Ammon's horn (tissue), 1 donor: ENCODE measurements around the gene GIMAP8.

ENCODE experiments used
- DNase-seq: peaks from one replicate; pipeline ENCODE4 v3.0.0-alpha.2; 2016; ENCODE audit warnings: low spot score

Gene GIMAP8

DNA sequence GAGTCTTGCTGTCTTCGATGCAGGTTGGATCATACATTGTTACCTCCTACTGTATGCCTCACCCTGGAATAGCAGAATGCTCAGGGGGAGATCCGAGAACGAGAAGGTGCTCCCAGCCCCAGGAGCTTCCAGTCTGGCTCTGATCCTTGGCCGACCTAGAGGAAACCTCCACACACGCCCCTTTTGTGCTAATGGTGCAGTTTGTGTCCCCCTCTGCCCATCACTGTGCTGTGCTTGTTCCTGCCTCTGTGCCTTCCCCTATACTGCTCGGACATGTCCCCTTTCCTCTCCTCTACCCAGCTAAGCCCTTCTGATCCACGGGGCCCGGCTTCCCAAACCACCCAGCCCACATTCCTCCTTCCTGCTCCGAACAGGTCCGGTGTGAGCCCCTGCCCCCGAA is 38.8 kb upstream of the GIMAP8 start:
- DNase-seq: no peak

DNA sequence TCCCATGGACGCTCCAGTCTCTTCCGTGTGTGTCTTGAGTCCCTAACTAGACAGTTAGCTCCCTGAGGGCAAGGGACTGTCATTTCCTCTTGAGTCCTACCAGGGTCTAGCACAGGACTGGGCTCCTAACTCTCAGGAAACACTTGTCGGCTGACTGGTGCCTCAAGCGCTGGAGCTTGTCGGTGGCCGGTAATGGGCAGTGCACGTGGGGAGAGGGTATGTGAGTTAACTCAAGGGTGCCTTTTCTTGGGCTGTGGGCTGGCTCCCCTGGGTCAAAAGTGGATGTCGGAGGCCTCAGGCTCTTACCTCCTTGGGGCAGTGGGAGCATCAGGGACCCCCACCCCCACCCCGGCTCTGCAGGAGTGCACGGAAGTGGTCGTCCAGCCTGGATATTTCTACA is 38.4 kb upstream of the GIMAP8 start:
- no peak for DNase-seq

DNA sequence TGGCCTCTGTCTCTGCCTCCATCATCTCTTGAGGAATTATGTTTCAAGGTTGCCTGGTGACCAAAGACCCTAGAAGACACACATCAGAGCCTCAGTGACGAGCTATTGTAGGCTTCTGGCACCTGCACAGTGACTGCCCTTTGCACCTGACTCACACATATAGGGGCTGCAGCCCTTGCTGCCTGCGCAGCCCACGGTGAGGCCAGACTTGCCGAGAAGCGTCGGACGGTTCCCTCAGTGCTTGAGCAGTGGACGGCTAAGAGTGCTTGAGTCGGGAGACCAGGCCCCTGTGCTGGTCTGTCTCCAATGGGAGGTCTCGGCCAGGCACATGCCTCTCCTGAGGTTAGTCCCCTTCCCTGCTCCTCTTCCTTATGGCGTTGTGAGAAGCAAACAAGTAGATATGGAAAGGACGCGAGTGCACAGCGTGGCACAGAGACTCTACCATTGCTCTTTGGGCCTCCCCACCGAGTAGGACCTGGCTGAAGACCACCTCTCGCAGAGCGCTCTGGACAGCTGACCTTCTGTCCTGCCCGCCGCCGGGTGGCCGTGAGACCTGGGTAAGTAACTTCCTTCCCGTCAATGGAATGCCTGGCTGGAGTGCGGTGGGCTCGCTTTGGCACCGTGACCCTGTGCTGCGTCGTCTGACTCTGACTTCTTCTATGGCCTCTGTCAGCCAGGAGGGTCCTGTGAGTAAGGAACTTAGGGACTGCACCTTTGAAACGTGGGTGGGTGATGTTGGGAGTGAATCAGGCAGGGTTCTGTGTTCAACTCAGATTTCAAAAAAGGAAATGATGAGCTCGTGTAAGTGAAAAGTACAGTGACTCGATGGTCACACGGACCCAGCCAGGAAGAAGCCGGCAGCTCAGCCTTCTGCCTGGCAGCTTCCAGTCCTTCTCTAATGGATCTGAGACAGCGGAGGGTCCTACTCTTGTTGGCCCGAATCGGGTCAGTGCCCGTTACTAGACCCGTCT is 37.6 kb upstream of the GIMAP8 start:
- no peak for DNase-seq

DNA sequence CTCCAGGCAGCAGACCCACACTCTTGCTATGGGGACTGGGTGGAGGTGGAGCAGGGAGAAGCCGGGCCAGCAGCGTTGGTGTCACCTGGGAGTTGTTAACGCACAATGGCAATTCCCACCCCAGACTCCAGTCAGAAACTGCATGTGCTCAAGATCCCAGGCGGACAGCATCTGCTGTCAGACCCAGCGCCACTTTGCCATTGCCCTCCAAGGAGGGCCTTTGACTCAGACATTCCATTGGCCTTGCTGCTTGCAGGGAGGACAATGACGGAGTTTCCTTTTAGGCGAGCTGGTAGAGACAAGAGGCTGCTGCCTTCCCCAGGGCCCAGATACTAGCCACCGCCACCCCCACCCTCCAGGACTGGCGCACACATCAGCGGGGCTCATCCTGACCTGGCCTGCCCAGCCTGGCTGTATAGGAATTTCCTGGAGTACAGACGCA is 36.8 kb upstream of the GIMAP8 start:
- no peak for DNase-seq

DNA sequence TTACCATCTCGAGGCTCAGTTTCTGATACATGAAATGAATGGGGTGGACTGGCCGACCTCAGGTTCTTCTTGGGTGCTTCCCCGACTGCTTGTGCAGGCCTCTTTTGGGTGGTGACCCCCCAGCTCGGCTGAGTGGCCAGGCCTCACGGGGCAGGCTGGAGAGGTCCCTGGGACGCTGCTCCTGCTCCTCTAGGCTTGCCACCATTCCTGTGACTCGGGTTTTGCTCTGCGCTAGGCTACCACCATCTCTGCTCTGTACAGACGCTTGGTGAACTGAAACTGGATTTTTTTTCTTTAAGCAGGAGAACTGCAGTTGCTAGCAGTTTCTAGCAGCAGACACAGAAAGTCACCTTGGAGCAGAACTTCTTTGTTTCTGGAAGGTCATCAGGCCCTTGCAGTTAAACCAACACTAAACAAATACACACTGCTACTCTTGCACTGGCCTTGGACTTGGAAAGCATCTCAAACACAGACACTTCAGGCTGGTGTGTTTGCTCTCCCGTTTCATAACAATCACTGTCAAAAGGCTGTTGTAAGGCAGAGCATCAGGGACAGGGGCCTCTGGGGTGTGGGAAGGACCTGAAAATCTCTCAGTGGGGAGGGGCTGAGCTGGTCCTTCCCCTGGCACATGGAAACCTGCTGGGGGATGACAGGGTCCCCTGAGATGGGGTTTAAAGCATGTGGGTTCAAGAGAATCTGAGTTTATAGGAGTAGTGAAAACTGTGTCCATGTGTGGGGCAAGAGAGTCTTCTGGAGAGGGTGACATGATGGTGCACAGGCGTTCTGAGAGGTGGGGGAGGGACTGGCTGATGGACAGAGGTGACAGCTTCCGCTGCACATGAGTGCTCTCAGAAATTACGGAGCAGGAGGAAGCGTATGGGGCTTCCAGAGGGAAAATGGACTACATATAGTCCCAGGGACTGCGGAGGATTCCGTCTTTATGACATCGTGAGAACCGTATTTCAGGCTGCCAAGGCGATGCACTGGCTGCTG is 35.0 kb upstream of the GIMAP8 start:
- no peak for DNase-seq

DNA sequence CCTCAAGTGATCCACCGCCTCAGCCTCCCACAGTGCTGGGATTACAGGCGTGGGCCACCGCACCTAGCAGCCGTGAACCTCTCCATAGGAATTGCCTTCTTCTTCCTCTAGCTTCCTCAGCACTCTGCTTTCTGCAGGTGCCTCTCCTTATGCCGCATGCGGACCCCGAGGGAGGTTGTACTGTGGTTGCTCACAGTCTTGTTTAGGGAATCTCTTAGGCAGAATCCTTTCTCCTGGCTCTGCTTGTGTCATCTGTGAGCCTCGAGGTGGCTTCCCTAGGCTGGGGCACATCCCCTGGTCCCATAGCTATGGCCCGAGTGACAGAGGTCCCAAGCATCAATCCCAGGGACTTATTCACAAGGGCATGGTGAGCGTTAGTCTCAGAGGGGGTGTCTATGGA is 33.2 kb upstream of the GIMAP8 start:
- DNase-seq: no peak

DNA sequence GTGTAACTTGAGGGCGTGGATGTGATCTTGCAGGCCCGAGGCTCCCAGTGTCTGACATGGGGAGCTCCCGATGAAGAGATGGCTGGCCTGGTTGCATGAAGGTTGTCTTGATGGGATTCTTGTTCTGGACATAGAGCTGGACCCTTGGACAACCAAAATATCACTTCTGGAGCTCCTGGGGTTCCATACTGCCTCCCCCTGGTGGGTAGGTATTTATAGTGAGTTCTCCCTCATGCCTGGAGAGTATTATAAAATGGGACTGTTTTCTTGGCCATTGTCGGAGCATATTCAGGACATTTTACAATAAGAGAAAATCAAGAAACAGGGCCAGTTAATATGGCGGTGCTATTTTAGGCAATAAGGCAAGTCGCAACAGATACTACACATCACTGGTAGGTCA is 32.6 kb upstream of the GIMAP8 start:
- DNase-seq: no peak

DNA sequence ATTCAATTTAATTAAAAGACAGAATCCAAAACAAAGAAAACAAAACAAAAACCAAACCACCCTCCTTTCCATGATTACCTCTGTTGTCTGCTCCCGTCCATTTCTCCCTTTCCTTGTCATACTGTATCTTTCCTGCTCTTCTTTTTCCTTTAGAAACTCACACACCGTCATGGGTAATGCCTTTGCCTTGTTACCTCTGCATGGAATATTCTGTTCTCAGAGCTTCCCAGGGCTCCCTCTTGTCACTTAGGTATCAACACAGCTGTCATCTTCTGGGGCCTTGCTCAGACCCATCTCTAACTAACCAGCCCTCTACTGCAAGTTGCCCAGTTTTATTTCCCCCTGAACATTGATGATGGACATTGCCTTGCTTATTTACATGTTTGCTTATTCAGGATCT is 30.2 kb upstream of the GIMAP8 start:
- DNase-seq: no peak

DNA sequence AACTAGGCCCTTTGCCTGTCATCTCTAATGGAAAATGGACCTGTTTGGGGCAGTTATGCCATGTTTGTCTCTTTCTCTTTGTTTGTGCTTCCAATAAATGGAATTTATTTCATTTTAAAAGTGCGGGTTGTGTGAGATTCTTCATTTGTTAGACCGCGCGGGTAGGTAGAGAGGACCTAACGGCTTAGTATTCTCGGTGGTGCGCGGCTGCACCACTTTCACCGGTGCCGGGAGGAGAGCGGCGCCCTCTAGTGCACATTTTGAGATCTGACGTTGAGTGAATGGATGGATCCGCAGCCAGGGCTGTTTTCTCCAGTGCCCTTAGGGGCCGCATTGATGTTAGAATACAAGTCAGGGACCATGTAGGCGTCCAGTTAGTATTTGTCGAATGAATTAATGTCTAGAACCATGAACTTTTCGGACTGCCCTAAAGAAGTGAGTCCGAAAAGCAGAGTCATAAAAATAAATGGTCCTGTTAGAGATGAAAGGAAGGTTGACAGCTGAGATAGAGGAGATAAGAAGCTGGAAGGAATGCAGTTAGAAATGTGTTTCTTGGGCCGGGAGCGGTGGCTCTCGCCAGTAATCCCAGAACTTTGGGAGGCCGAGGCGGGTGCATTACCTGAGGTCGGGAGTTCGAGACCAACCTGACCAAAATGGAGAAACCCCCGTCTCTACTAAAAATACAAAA is 29.3 kb upstream of the GIMAP8 start:
- peak; percentile 86 for DNase-seq

DNA sequence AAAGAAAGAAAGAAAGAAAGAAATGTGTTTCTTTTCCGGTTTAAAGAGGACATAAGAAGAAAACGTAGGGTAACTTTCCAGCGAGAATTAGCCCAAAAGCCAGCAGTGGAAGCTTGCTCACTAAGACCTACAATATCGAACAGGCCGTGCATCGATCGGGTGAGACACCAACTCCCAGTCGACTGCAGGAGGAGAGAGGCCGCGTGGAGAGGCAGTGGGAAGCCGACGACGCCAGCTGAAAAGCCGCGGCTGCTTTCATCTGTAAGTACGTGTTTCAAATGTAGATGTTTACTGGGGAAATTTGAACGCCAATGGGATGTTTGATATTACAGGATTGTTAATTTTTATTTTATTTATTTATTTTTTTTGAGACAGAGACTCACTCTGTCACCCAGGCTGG is 28.6 kb upstream of the GIMAP8 start:
- DNase-seq: no peak

DNA sequence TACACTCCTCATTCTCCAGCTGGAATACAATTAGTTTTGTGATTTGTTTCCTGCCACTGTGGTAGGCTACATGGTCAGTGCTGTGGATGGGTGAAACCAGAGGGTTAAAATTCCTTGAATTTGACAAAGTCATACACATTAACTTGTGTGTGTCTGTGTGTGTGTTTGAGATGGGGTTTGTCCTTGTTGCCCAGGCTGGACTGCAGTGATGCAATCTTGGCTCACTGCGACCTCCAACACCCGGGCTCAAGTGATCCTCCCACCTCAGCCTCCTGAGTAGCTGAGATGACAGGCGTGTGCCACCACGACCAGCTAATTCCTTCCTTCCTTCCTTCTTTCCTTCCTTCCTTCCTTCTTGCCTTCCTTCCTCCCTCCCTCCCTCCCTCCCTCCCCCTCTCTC is 24.8 kb upstream of the GIMAP8 start:
- DNase-seq: no peak

DNA sequence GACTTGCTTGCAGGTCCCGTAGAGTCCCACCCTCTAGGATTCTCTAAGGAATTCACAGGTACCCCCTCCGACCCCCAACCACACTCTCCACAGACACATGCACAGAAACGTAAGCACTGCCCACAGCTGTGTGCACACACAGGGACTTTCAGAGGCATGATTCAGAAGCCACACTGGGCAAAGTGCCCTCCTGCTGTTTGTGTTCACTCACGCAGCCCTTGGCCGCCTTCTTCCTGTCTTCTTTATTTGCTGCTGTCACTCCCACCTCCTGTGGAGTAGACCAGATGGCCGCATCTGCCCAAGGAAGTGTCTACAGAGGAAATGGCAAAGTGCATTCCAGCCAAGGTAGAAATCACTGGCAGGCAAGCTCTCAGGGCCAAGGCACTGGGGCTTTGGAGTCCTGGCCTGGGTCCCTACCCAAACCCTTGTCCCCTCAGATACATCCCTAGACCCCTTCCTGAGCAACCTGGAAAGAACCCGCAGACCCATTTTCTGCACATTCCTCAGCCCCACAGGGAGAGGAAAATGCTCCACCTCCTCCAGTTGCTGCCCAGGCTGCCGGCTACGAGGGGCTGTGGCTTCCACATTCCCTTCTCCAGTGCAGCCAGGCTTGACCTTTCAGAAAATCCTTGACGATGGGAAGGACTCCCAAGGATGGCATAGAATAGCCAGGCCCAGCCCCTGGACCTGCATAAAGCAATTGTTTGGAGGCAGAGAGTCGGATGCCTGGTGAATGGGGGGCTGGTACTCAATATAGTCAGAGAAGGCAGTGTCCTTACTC is 21.6 kb upstream of the GIMAP8 start:
- peak; percentile 60 for DNase-seq

DNA sequence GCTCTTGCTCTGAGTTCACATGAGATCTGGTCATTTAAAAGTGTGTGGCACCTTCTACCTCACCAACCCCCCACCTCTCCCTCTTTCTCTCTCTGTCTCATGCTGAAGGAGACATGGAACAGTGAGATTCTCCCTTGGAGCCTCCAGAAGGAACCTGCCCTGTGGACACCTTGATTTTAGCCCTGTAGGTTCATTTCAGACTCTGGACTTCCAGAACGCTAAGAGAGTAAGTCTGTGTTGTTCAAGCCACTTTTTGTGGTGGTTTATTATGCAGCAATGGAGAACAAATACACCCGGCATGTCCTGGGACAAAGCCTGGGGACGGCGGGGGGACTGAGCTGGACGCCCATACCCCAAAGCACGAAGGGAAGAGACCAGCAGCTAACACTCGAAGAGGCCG is 20.7 kb upstream of the GIMAP8 start:
- no peak for DNase-seq

DNA sequence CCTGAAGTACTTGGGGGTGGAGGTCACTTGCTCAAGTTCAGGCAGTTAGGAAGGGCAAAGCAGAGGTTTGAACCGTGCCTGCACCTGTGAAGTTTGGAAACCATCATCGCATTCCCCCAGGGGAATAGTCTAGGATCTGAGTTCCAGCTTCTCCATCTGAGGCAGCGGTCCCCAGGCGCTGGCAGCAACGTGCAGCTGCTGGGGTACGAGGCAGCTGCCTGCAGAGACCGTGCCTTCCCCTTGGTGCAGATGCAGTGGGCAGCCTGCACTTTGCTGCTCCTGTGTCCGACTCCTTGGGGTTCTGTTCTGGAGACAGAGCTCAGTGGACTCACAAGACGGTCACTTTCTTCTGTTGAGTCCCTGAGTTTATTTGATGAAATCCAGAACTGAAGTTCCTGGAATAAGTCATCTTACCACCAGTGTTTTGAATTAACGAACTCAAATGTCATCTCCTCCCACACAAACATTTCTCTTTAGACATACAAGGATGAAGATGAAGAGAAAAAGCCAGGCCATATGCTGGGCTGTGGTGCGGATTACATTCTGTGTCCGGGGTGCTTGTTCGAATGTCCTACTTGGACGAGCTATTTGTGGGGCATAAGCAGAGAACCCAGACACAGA is 19.9 kb upstream of the GIMAP8 start:
- DNase-seq: no peak

DNA sequence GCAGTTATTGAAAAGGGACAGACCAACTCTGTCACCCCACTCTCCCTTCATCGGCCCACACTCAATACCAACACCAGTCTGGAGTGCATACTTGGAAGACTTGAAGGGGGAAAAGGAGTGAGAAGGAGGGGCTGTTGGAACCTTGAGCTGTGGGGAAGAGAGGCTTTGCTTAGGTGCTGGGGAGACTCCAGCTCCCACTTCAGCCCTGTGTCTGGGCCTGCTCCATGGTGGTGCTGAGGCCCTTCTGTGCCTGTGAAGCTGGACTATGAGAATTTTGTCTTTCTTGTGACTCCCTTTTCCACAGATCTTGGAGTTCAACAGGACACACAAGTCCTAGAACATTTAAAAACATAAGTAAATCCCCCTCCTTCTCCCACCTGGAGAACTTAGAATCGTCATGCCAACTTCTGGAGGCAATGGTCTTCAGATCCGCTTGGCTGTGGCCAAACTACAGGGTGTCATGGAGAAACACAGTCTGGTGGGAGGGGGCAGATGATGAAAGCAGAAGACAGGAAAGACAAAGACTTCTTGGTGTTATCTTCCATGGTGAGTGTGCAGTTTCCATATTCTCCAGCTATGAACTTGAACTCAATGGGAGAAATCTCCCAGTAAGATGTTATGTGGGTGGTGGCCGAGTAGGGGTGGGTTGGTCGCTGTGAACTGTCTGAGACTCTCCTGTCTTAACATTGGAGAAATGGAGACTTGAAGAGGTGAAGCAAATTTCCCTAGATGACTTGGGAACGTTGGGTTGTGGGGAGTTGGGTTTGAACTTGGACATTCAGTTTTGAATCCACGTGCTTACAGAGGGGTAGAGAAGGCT is 18.4 kb upstream of the GIMAP8 start:
- DNase-seq: no peak

DNA sequence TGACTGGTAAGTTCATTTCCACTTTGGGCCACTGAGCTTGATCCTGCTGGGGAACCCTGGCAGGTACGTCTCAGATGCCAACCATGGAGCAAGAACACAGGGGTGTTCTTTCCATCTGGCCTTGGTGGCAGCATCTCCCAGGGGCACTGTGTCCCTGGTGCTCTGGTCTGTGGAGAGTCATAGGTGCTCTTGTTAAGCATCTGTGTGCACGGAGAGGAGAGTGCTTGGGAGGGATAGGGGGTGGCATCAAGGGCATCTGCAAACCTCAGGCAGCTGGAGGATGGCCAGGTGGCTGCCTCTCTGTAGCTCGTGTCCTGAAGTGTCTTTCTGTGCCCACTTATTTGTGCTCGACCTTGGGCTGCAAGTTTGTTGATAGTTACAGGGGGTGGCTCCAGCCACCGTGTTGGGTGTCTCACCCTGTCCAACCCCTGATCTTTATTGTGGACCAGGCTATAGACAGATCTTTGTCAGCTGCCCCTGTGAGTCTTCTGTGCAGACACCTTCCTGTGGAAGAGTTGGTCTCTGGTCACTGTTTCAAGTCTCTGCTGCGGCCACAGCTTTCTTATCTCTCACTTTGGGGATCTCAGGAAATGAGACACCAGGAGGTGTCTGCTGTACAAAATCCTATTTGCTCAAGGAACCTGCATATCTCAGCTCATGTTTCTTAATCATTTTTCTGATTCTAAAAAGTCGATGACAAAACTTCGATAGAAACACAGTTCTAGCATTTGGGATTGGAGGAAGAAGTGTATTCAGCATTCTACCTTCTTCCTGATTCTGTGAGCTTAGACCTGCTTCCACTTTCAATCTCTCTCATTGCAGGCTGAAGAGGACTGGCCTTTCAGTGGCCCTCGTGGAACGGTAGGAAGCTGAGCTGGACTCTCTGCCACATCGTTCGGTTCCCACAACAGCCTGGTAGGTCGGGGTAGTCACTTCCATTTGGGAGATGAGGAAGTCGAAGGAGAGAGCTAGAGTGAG is 17.2 kb upstream of the GIMAP8 start:
- peak; percentile 60 for DNase-seq

DNA sequence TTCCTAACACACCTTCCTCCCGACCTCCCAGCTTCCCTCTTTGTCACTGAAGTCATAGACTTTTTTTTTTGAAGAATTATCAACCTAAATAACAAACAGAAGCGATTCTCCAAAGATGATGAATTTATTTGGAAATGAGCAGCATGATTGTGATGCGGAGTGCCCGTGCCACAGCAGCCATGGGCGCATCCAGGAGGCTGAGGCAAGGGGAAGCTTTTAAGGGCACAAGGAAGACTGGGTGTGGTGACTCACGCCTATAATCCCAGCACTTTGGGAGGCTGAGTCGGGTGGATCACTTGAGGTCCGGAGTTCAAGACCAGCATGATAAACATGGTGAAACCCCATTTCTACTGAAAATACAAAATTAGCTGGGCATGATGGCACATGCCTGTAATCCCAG is 16.2 kb upstream of the GIMAP8 start:
- no peak for DNase-seq

DNA sequence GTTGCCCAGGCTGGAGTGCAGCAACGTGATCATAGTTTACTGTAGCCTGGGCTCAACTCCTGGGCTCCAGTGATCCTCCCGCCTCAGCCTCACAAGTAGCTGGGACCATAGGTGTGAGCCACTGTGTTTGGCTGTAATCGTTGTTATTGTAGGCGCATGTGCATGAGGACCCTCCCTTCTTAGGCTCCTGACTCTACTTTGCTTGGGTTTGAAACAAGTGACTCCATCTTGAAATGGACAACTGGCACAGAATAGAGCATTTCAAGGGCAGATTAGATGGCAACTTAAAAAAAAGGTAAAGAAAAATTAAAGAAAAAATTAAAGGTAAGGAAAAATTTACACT is 15.4 kb upstream of the GIMAP8 start:
- no peak for DNase-seq
